ENCODE results near the gene SH3BP2. TPM values are rescaled to one million over a fixed set of nuclear protein-coding genes. Genes with fewer than 3 reads are reported as not detected.

The SH3BP2 gene
- polyA plus RNA-seq, 1 of the 3 experiments (the other 2 are of a cell fraction): 25.2 TPM

- H2AFZ ChIP-seq (ENCODE audit: low read depth): peak within 1 kb of the TSS; percentile 92
- peak; percentile 100 for DNase-seq
Observed at GRCh38 chr4:2755821-2756690, 36.8 kb upstream of the SH3BP2 start, which contains the start of gene TNIP2. TNIP2 (minus strand) TSS chr4:2756336; CDS start chr4:2756289, 47 bp downstream.

More at GRCh38 chr4:2755821-2756690, 36.8 kb upstream of the SH3BP2 start, which contains the start of gene TNIP2:
- H3F3A ChIP-seq (replicated peaks; ENCODE audit: insufficient read depth): peaks cover 4% of the 10 kb centered on the region
- WGBS (ENCODE audit: low lambda C conversion rate): 6% methylated on average over 2 of the region's 96 CpGs
- H3K9ac ChIP-seq: peak within 1 kb of the TSS; percentile 79
- ChIA-PET CTCF (interaction anchor here (0.5 to 1.1 kb wide), 6 partner anchors 23 to 179 kb away, joined by 3 to 4 read pairs (median 3); no protein-coding TSS in a partner anchor), POLR2A (interaction anchor here (0.5 to 1.6 kb wide), 9 partner anchors 12 to 287 kb away, joined by 3 to 7 read pairs (median 3); partner anchors contain the start of gene RNF4)
- peaks cover 0 to 7% of the 10 kb centered on the region in 2 experiments; a peak in 1 of 4 replicates for H3K4me1 ChIP-seq (ENCODE audit: control insufficient read depth in 1 of 2, insufficient read depth in 2 of 2, low read depth in 1 of 2, low read length in 1 of 2)
- H3K4me2 ChIP-seq: peak within 1 kb of the TSS; percentile 89
- H3K36me3 ChIP-seq (replicated peaks in 1 of 2; ENCODE audit: control insufficient read depth in 1 of 2, insufficient read depth in 2 of 2, low read length in 1 of 2): no peaks in the 10 kb centered on the region
- H3K9me3 ChIP-seq: no peaks in the 10 kb centered on the region
- TF ChIP-seq ZBTB33 (IDR thresholded peaks at IDR 0.05; ENCODE audit: borderline replicate concordance, low read depth): no peak
- peak; percentile 26 for TF ChIP-seq CTCF (IDR thresholded peaks at IDR 0.05)
- TF ChIP-seq EP300 (IDR thresholded peaks at IDR 0.05; ENCODE audit: borderline replicate concordance in 1 of 2, low read depth in 1 of 2, low read length in 1 of 2): no peak
- peak; percentile 29; the same call in 1 of the 2 replicates for TF ChIP-seq TAF1 (IDR thresholded peaks at IDR 0.05; ENCODE audit: borderline replicate concordance, low read depth, low read length)
- TF ChIP-seq POLR2AphosphoS5 (IDR thresholded peaks at IDR 0.05; ENCODE audit: low read depth, low read length): peak; percentile 43
- TF ChIP-seq JUND (IDR thresholded peaks at IDR 0.05): no peak
- peak; percentile 32; the same call in 1 of the 2 replicates for TF ChIP-seq RAD21 (IDR thresholded peaks at IDR 0.05; ENCODE audit: low read length)
- 0 out of 2 replicates have a peak, but pooled peaks have one; percentile 25 for TF ChIP-seq REST (IDR thresholded peaks at IDR 0.05; ENCODE audit: low read depth, low read length)
- peak; percentile 59; the same call in 1 of the 2 replicates for TF ChIP-seq MXI1 (IDR thresholded peaks at IDR 0.05; ENCODE audit: low read depth, low read length)
- TF ChIP-seq ELF1 (IDR thresholded peaks at IDR 0.05): peak; percentile 55; the same call in 1 of the 2 replicates
- no peak for TF ChIP-seq USF2 (IDR thresholded peaks at IDR 0.05; ENCODE audit: borderline replicate concordance, low read depth, low read length)
- peak; percentile 19 for TF ChIP-seq CHD2 (IDR thresholded peaks at IDR 0.05; ENCODE audit: low read length, partially characterized antibody)
- TF ChIP-seq NRF1 (IDR thresholded peaks at IDR 0.05; ENCODE audit: low read depth, low read length): no peak
- peak; percentile 27; the same call in 1 of the 2 replicates for TF ChIP-seq MAX (IDR thresholded peaks at IDR 0.05; ENCODE audit: low read depth)
- H3K27ac ChIP-seq (ENCODE audit: low read depth in 2 of 2, low read length in 1 of 2): peak within 1 kb of the TSS; percentile 28 to 81; a peak in 2 of 4 replicates
- peaks cover 44% of the 10 kb centered on the region for H3K79me2 ChIP-seq (ENCODE audit: insufficient read depth)
- H4K20me1 ChIP-seq (ENCODE audit: insufficient read depth): 0 out of 2 replicates have a peak, but pooled peaks cover 3% of the 10 kb centered on the region
- H3K9me2 ChIP-seq: no peaks in the 10 kb centered on the region
- H3K27me3 ChIP-seq (ENCODE audit: insufficient read depth): no peaks in the 10 kb centered on the region
- peak within 1 kb of the TSS; percentile 74 for H3K4me3 ChIP-seq (ENCODE audit: low read depth in 2 of 2, low read length in 1 of 2)

All from SK-N-SH (cell line).